Stimulated activated CD4-positive, alpha-beta T cell treated with anti-CD3 and anti-CD28 coated beads, Interleukin-2, amount 100 ng/mL, for 24 hours (primary cell): Measurements from ENCODE around the gene COL4A4.
"Not testable (repeated sequence)": the region's sequence is repeated elsewhere in the genome, so short reads cannot be mapped to it uniquely, and the experiment has no call there.

Source experiments
- DNase-seq, 2 donors: peaks; one replicate each; pipeline ENCODE4 v3.0.0-alpha.2; 2020

COL4A4 gene

DNA sequence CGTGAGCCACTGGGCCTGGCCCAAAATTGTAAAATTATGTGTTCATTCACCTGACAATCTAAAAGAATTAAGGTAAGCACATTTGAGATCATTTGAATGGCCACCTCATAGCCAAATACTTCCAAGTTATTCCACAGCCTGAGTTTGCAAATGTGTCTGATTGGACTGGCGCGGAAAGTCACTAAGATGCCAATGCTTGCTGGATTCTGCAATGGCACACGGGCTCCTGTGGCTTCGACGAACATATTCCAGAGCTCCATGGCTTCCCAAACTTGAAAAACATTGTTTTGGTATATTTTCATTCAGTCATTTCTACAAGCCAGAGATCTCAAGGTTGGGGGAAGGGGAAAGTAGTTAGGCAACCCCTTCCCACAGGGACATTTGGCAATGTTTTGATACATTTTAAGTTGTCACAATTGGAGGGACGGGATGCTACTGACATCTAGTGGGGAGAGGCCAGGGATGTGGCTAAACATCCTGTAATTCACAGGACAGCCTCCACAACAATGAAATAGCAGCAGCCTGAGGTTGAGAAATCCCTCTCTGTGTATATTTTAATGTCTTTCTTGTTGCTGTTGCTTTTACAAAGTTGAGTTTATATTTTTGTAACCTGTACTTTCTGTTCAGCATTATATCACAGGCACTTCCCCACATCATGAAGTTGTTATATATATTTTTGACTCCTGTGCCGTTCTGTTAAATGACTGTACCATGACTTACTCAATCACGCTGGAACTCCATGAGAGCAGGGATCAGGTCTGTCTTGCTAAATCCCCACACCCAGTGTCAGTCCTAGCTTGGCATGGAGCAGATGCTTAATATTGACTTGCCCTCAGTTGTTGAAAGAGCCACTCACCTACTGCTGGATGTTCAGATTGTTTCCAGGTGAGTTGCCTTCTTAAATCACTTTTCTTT, 56.9 kb downstream of the COL4A4 start:
- DNase-seq = peak; percentile 42 to 49

GRCh38 chr2:227103583-227103982, 60.4 kb downstream of the COL4A4 start:
- no peak for DNase-seq

DNA sequence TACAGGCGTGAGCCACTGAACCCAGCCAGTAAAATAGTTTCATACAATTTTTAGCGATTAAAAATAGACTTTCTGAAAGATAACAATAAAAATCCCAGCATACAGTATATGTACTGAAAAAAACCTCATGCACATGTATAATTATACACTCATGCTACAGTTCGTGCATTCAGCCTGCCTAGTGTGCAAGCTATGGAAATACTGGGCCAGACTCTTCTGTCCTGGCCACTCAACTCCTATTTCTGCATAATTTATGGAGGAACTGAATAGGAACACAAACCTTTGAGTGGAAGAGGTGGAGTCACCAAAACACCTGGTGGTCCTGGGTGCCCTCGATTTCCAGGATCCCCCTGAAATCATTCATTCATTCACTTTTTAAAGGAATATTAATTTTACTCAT, 64.7 kb downstream of the COL4A4 start:
- DNase-seq = no peak

DNA sequence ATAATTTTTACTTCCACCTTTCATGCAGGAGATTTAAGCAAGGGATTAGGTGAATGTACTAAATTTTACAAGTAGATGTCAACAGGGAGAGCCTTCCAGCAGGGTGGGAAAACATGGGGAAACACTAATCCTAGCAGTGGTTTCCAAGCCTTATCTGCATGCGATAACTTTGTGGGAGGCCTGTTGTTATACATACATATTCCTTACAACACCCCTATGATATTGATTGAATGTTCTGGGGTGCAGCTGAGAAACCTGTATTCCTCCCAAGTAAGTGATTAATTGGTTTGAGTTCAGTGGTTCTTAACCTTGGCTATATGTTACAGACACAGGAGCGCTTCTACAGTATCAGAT, 65.9 kb downstream of the COL4A4 start:
- DNase-seq = no peak

DNA sequence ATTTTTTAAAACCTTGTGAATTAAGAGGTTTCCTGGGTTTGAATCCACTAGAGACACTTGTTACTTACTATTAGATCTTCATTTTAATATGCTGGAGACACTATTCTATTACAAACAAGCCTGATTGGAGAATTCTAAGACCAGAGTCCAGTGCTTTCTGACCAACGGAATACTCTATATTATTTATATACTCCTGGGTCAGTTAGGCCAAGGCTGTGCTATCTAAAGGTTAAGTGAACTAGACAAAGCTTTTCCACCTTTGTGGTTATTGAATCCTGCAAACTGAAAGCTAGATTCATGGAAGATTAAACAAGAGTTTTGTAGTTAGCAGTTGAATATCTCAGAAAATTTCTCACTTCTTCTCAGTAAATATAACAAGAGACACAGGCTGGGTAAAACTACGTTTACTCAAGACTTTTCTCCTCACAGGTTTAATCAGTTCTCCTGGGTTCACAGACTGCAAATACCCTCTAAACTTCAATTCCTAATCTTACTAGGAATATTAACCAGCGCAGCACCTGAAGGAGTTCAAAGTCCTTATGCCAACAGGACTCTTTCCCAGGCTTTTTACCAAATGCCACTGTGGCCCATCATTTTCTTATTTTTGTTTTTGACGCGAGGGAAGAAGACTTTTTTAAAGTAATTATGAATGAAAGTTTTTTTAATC, 66.4 kb downstream of the COL4A4 start:
- no peak for DNase-seq

GRCh38 chr2:227095346-227095745, 68.7 kb downstream of the COL4A4 start:
- no peak for DNase-seq

- DNase-seq = no peak
Observed at GRCh38 chr2:227082286-227082685, 81.7 kb downstream of the COL4A4 start.

GRCh38 chr2:227079726-227080125, 84.3 kb downstream of the COL4A4 start:
- no peak for DNase-seq

DNA sequence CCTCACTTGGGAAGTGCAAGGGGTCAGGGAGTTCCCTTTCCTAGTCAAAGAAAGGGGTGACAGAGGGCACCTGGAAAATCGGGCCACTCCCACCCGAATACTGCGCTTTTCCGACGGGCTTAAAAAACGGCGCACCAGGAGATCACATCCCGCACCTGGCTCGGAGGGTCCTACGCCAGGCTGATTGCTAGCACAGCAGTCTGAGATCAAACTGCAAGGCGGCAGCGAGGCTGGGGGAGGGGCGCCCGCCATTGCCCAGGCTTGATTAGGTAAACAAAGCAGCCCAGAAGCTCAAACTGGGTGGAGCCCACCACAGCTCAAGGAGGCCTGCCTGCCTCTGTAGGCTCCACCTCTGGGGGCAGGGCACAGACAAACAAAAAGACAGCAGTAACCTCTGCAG, 98.9 kb downstream of the COL4A4 start:
- DNase-seq = not testable (repeated sequence)

GRCh38 chr2:227058888-227059399, 105.1 kb downstream of the COL4A4 start:
- no peak for DNase-seq

GRCh38 chr2:227057743-227058447, 106.1 kb downstream of the COL4A4 start:
- no peak for DNase-seq

DNA sequence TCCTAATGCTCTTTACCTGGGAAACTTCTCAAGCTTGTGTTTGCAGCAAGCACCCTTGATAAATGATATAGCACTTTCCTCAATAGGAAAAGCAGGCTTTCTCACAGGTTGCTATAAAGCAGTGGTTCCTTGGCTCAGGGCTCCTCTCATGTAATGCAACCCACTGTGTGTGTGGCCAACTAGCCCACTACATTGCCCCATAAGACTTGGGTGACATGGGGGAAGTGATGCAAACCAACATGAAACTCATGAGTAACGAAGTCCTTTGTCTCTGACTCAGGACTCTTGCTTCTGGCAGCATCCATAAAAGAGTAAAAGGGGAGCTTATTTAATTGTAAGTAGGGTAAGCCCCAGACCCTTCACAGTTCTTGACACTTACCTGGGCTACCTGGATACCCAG, 106.9 kb downstream of the COL4A4 start:
- no peak for DNase-seq

DNA sequence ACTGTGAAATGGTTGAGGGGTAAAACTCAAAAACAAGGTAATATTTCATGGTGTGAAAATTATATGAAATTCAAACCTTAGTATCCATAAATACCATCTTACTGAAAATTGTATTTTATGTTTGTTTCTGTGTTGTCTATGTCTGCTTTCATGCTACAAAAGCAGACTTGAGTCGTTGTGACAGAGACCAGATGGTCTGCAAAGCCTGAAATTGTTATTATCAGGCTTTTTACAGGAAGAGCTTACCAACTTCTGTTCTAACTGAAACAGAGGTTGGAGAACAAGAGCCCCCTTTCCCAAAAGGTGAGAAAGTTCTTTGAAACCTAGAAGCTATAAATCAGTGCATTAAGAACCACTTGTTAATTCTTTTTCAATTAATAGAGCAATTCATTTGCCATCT, 110.0 kb downstream of the COL4A4 start:
- DNase-seq = no peak

DNA sequence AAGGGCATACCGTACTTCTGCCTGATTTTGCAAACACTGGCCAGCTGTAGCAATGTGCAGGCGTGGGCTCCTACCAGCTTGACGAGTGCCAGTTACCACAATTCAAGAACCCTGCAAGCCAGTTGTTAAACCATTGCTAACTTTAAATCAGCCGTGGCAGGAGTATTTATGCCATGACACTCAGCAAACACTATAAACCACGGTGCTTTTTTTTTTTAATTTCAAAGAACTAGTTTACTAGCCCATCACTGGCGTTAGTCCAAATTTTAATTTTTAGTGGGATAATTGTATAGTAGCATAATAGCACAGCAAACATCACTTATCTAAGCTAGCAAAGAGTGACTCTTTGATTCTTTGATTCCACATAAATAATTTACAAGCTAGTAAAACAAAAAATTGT, 111.1 kb downstream of the COL4A4 start:
- no peak for DNase-seq

GRCh38 chr2:227043981-227044380, 120.0 kb downstream of the COL4A4 start:
- DNase-seq = no peak

- DNase-seq = no peak
Observed at GRCh38 chr2:227038550-227039189, 125.3 kb downstream of the COL4A4 start.

DNA sequence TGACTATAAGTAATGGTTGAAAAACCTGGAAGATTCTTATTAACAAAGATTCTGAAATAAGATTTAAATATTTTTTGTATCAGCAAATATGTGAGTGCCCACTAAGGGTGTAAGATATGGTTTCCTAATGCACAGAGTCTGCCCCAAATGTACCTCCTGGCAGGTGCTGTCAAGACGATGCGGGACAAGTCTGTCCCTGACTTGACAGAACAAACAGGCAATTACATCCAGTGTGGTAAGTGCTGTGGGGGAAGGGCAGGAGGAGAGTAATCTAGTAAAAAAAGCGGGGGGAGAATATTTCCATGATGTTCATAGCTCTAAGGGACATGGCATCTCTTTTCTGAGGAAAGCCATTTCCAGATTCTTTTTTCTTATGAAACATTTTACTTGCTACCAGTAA, 127.5 kb downstream of the COL4A4 start:
- DNase-seq = no peak

DNA sequence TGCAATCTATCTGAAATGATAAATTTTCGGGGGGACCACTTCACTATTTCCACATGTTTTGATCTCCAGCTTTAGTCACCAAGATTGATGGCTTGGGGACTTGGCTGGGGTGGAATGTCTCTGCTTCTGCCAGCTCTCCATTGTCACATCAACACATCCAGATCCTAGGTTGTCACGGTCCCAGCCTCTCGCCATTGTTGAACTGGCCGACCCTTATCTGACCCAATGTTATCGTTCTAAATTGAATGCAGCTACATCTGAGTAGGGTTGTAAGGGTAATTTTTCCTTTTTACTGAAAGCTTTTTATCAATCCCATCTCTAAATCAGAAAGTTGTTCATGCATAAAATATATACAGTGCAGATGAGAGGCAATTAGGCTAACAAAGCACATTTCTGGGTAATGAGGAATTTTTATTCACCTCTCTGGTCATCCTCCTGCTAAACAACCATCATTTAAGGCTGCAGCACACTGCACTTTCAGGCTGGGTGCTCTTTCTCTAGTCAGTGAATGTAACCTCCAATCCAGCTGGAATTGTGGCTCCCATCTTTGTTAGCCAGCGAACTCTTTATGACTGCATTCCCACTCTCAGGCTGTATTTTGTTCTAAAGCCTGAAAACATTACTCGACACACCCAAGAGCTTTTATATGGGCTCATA, 128.2 kb downstream of the COL4A4 start:
- DNase-seq = no peak

GRCh38 chr2:227033471-227034148, 130.4 kb downstream of the COL4A4 start:
- peak; percentile 19 to 48 for DNase-seq

GRCh38 chr2:227031379-227031778, 132.6 kb downstream of the COL4A4 start:
- no peak for DNase-seq

DNA sequence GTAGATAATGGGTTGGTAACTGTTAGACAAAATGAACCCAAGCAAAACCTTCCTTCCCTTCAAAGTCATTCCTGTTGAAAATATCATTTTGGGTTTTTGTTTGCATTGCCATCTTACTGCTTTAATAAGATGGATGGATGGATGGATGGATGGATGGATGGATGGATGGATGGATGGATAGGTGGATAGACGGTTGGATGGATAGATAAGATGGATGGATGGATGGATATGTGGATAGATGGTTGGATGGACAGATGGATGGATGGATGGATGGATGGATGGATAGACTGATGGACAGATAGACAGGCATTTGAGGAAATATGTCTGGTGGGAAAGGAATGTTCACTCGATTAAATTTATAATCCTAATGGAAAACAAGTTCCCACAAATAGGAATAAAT, 133.2 kb downstream of the COL4A4 start:
- DNase-seq = no peak
